GM12878 (cell line): ENCODE results near the gene SLC4A8. TPM values are rescaled to one million over a fixed set of nuclear protein-coding genes. Genes with fewer than 3 reads are reported as not detected.

Experiments used
- ATAC-seq: fragments of 200-7000 bp; cut with Tn5 transposase; 3 replicates; pipeline ENCODE4 v1.9.1; 2020; ENCODE audit warnings: mild to moderate bottlenecking, moderate library complexity
- BruUV-seq: library from RNA; stranded (reverse); fragments of 400-500 nt; replicated peaks from 2 replicates; lab custom pipeline; 2021; lab: Mats Ljungman, UMichigan
- CTCF ChIA-PET: fragments of 300-600 bp; sonication (Branson Sonifier 250); formaldehyde crosslinking; extraction: SDS; loops from one replicate; lab custom pipeline; 2021; ENCODE audit warnings: inconsistent platforms; lab: Yijun Ruan, JAX
- POLR2A ChIA-PET: fragments of 350-600 bp; formaldehyde crosslinking; extraction: SDS; loops from one replicate; lab custom pipeline; 2021; ENCODE audit warnings: inconsistent platforms; lab: Charles Lee
- RAD21 ChIA-PET: fragments of 300-600 bp; sonication (Branson Sonifier 250); formaldehyde crosslinking; loops from one replicate; lab custom pipeline; 2023; ENCODE audit warnings: antibody characterized with exemption; ENCODE audit not compliant: unreplicated experiment; lab: Charles Lee
- SMC1A ChIA-PET: fragments of 300-600 bp; sonication (Branson Sonifier 250); formaldehyde crosslinking; loops from one replicate; lab custom pipeline; 2023; ENCODE audit not compliant: unreplicated experiment, uncharacterized antibody; lab: Charles Lee
- DNase-seq: peaks from one replicate; pipeline ENCODE4 v3.0.0-alpha.2; 2011; ENCODE audit warnings: low read depth, low spot score
- FAIRE-seq: peaks from 3 replicates; lab custom pipeline; 2011; peaks lifted over from hg19 to GRCh38; lab: Jason Lieb, UNC
- H2AFZ ChIP-seq: 2 replicates; pipeline ENCODE4 v1.6.0; 2011; ENCODE audit warnings: low read depth, low read length, control low read depth; ENCODE audit not compliant: control insufficient read depth
- H3K27ac ChIP-seq: 2 replicates; pipeline ENCODE4 v1.5.1; 2011; ENCODE audit warnings: control low read depth; ENCODE audit not compliant: control insufficient read depth, insufficient read depth
- H3K27me3 ChIP-seq, 2 experiments: replicated peaks in 1 of 2; 2 replicates each; pipeline versions ENCODE4 v1.6.0 to v1.6.1; 2011; ENCODE audit warnings: low read length in 1 of 2; ENCODE audit not compliant: control insufficient read depth in 2 of 2, insufficient read depth in 2 of 2
- H3K36me3 ChIP-seq, 2 experiments: 2 replicates each; pipeline ENCODE4 v1.5.1; 2011; ENCODE audit warnings: low read length in 1 of 2; ENCODE audit not compliant: control insufficient read depth in 2 of 2, insufficient read depth in 2 of 2
- H3K4me1 ChIP-seq: 2 replicates; pipeline ENCODE4 v1.6.1; 2011; ENCODE audit warnings: mild to moderate bottlenecking, low read length, moderate library complexity, mixed read lengths; ENCODE audit not compliant: control insufficient read depth, insufficient read depth
- H3K4me2 ChIP-seq: 2 replicates; pipeline ENCODE4 v1.6.0; 2011; ENCODE audit warnings: control low read depth; ENCODE audit not compliant: control insufficient read depth, insufficient read depth
- H3K4me3 ChIP-seq: fragments of 200-600 bp; sonication (generic); 2 replicates; pipeline ENCODE4 v1.5.1; 2016
- H3K79me2 ChIP-seq: 2 replicates; pipeline ENCODE4 v1.6.0; 2011; ENCODE audit warnings: low read length; ENCODE audit not compliant: control insufficient read depth, insufficient read depth
- H3K9ac ChIP-seq: 2 replicates; pipeline ENCODE4 v1.8.0; 2011; ENCODE audit warnings: low read length, control low read depth, mixed read lengths; ENCODE audit not compliant: control insufficient read depth, insufficient read depth
- H3K9me3 ChIP-seq: replicated peaks from 3 replicates; pipeline ENCODE4 v1.5.1; 2011; ENCODE audit warnings: mild to moderate bottlenecking, low read length; ENCODE audit not compliant: control insufficient read depth, insufficient read depth
- H4K20me1 ChIP-seq: 2 replicates; pipeline ENCODE4 v1.6.0; 2011; ENCODE audit not compliant: control insufficient read depth, insufficient read depth
- ATF7 ChIP-seq: fragments of 450-650 bp; IDR thresholded peaks from 2 replicates; pipeline ENCODE4 v1.6.1; 2016; ENCODE audit warnings: low read depth, mild to moderate bottlenecking
- BHLHE40 ChIP-seq, 2 experiments: fragments of 450-650 bp in 1 of 2; IDR thresholded peaks; 2 replicates each; pipeline ENCODE4 v1.6.1; 2011 to 2017; ENCODE audit warnings: low read depth in 2 of 2, borderline replicate concordance in 1 of 2, improper control_type of control experiment in 1 of 2, low read length in 1 of 2, mild to moderate bottlenecking in 1 of 2
- CREB1 ChIP-seq: IDR thresholded peaks from 2 replicates; pipeline ENCODE4 v1.6.1; 2012; ENCODE audit warnings: low read depth, mild to moderate bottlenecking, inconsistent platforms
- EP300 ChIP-seq, 2 experiments: fragments of 150-350 bp in 1 of 2; IDR thresholded peaks; 2 replicates each; pipeline ENCODE4 v1.6.1; 2011 to 2012; ENCODE audit warnings: low read depth in 2 of 2, low read length in 2 of 2, borderline replicate concordance in 1 of 2, improper control_type of control experiment in 1 of 2, inconsistent platforms in 1 of 2; ENCODE audit not compliant: control insufficient read depth in 1 of 2
- FOS ChIP-seq: IDR thresholded peaks from 3 replicates; pipeline ENCODE4 v1.6.1; 2011; ENCODE audit warnings: borderline replicate concordance; ENCODE audit not compliant: insufficient read length; ENCODE audit errors: extremely low read depth
- JUNB ChIP-seq: IDR thresholded peaks from 2 replicates; pipeline ENCODE4 v1.6.1; 2016; ENCODE audit warnings: antibody characterized with exemption, mild to moderate bottlenecking
- MEF2B ChIP-seq: fragments of 450-650 bp; IDR thresholded peaks from 2 replicates; pipeline ENCODE4 v1.6.1; 2018; ENCODE audit warnings: mild to moderate bottlenecking, moderate library complexity; ENCODE audit not compliant: partially characterized antibody, poor library complexity, severe bottlenecking
- MTA3 ChIP-seq: IDR thresholded peaks from 2 replicates; pipeline ENCODE4 v1.6.1; 2012; ENCODE audit warnings: low read length, inconsistent platforms, borderline replicate concordance
- NFYA ChIP-seq: IDR thresholded peaks from 2 replicates; pipeline ENCODE4 v1.6.1; 2011; ENCODE audit warnings: low read depth, mild to moderate bottlenecking, low read length, improper control_type of control experiment, borderline replicate concordance
- SMC3 ChIP-seq: IDR thresholded peaks from 2 replicates; pipeline ENCODE4 v1.6.1; 2011; ENCODE audit warnings: low read length, improper control_type of control experiment, borderline replicate concordance
- TARDBP ChIP-seq: IDR thresholded peaks from 2 replicates; pipeline ENCODE4 v1.6.1; 2016; ENCODE audit warnings: borderline replicate concordance
- ZBED1 ChIP-seq: IDR thresholded peaks from 2 replicates; pipeline ENCODE4 v1.6.1; 2016; ENCODE audit warnings: borderline replicate concordance
- ZNF687 ChIP-seq: fragments of 450-650 bp; IDR thresholded peaks from 2 replicates; pipeline ENCODE4 v1.6.1; 2017; ENCODE audit warnings: mild to moderate bottlenecking, moderate library complexity
- WGBS: methylation state at CpG from one replicate; pipeline ENCODE4 v1.1.6; 2016; ENCODE audit warnings: low lambda C conversion rate; ENCODE audit not compliant: insufficient replicate concordance, insufficient coverage; ENCODE audit errors: missing lambda C conversion rate; 5-methylcytosine and 5-hydroxymethylcytosine counted together
- in situ Hi-C: fragments of 300-500 bp; cut with MboI; formaldehyde crosslinking; loops from 9 replicates; pipeline ENCODE4 v1.14.3; 2018; ENCODE audit warnings: mixed read lengths
- intact Hi-C: fragments of 100-400 bp; cut with micrococcal nuclease; formaldehyde crosslinking; loops from one replicate; pipeline ENCODE4 v1.14.2; 2022; ENCODE audit not compliant: unreplicated experiment
- polyA plus RNA-seq, 11 experiments: library from polyadenylated mRNA; depleted of rRNA in 4 of 11; unstranded in 6 of 11; stranded (reverse) in 5 of 11; fragments of >200 nt; fragmentation: Nextera tagmentation in 4 of 11; fragmentation: Illumina TruSeq in 1 of 11; extraction: Ambion mirVana in 4 of 11; extraction: Trizol in 1 of 11; gene quantifications; 1 replicate in 1 of 11; 2 replicates in 10 of 11; pipeline versions ENCODE4 v1.2.1 to v1.2.3, GENCODE V29; 2011 to 2016; ENCODE audit warnings: inconsistent platforms in 2 of 11, missing spikeins in 2 of 11, low read depth in 1 of 11
- total RNA-seq, 4 experiments: library from RNA; depleted of rRNA in 3 of 4; stranded (reverse); fragments of >200 nt in 3 of 4; fragmentation: Illumina TruSeq in 1 of 4; extraction: Trizol in 1 of 4; gene quantifications; 2 replicates each; pipeline versions ENCODE4 v1.2.1 to v1.2.3, GENCODE V29; 2013 to 2021

Gene SLC4A8
- total and polyA plus RNA-seq, 10 of the 15 experiments (the other 5 are each of a cell fraction or from before 2014, with no cell fraction given) = 1.4 to 7.7 (median 3.7) TPM

GRCh38 chr12:51475543-51475942 is 50.9 kb downstream of the SLC4A8 start:
- H3K9ac ChIP-seq = no peak overlapping the region
- no peak for FAIRE-seq
- peaks cover 12% of the 10 kb centered on the region for H3K4me1 ChIP-seq
- RAD21 ChIA-PET = no interaction called here
- H3K4me2 ChIP-seq = no peak overlapping the region
- no peaks in the 10 kb centered on the region for H3K36me3 ChIP-seq
- H3K9me3 ChIP-seq = no peaks in the 10 kb centered on the region
- H3K27ac ChIP-seq = no peak overlapping the region
- no peak for TF ChIP-seq ZNF687
- TF ChIP-seq, all 136 proteins: peak for 0
- ATAC-seq = no peak
- no peak overlapping the region for H3K4me3 ChIP-seq
- in situ Hi-C loops (no loop called here), intact Hi-C loops (no loop called here)
- DNase-seq = no peak
- WGBS = 100% methylated on average over 1 of the region's 1 CpG
- no peaks in the 10 kb centered on the region for H4K20me1 ChIP-seq
- BruUV-seq = no TSS peak
- no peaks in the 10 kb centered on the region for H3K27me3 ChIP-seq
- SMC1A ChIA-PET = no interaction called here
- no peaks in the 10 kb centered on the region for H3K79me2 ChIP-seq
- CTCF ChIA-PET = no interaction called here
- POLR2A ChIA-PET = no interaction called here
- H2AFZ ChIP-seq = no peak overlapping the region

- ATAC-seq = peak; percentile 69
- RAD21 ChIA-PET = interaction anchor here (0.9 kb wide), 1 partner anchor 60 kb away, joined by 3 read pairs; no protein-coding TSS in a partner anchor
- SMC1A ChIA-PET = interaction anchor here (0.7 to 1.0 kb wide), 2 partner anchors 10 to 11 kb away, joined by 3 to 5 read pairs; no protein-coding TSS in a partner anchor
- Histone ChIP-seq H2AFZ (peak overlapping the region; percentile 3; the same call in 1 of the 2 replicates), H4K20me1 (no peaks in the 10 kb centered on the region), H3K4me2 (peak overlapping the region; percentile 36), H3K36me3 (no peaks in the 10 kb centered on the region), H3K4me1 (peaks cover 19% of the 10 kb centered on the region), H3K4me3 (no peak overlapping the region), H3K9me3 (no peaks in the 10 kb centered on the region), H3K79me2 (no peaks in the 10 kb centered on the region), H3K27me3 (no peaks in the 10 kb centered on the region), H3K9ac (no peak overlapping the region), H3K27ac (no peak overlapping the region)
- BruUV-seq = no TSS peak
- in situ Hi-C loops (no loop called here), intact Hi-C loops (no loop called here)
- POLR2A ChIA-PET = no interaction called here
- CTCF ChIA-PET = interaction anchor here (0.7 to 2.2 kb wide), 5 partner anchors 24 to 451 kb away, joined by 3 to 9 read pairs (median 3); partner anchors contain the start of gene SLC4A8
- DNase-seq = peak; percentile 23
- FAIRE-seq = no peak
- 22% methylated on average over 3 of the region's 3 CpGs for WGBS
- TF ChIP-seq ZBED1 (0 out of 2 replicates have a peak, but pooled peaks have one; percentile 63), MTA3 (0 out of 2 replicates have a peak, but pooled peaks have one; percentile 28), FOS (no peak), ATF7 (peak; percentile 57; the same call in 1 of the 2 replicates), EP300 (IDR thresholded peaks at IDR 0.05; ENCODE audit: borderline replicate concordance in 1 of 2, control insufficient read depth in 1 of 2, low read depth in 2 of 2, low read length in 2 of 2) (peak in 1 of 2 experiments; percentile 31; a peak in 1 of 4 replicates), NFYA (no peak), TARDBP (no peak), CREB1 (no peak), BHLHE40 (IDR thresholded peaks at IDR 0.05; ENCODE audit: borderline replicate concordance in 1 of 2, low read depth in 2 of 2, low read length in 1 of 2) (peak in 1 of 2 experiments; percentile 45; a peak in 1 of 4 replicates), SMC3 (no peak), JUNB (peak; percentile 39), MEF2B (peak; percentile 87)
These were observed 56.3 kb downstream of the SLC4A8 start for GRCh38 chr12:51480978-51481377.
